HepG2 (cell line): ENCODE measurements around the gene MST1R. TPM values are rescaled to one million over a fixed set of nuclear protein-coding genes. Genes with fewer than 3 reads are reported as not detected.

Experiments used
- ATAC-seq: fragments of 200-7000 bp; cut with Tn5 transposase; 3 replicates; pipeline ENCODE4 v1.9.1; 2020; ENCODE audit warnings: mild to moderate bottlenecking, moderate library complexity
- BruUV-seq: library from RNA; stranded (reverse); fragments of 400-500 nt; replicated peaks from 2 replicates; lab custom pipeline; 2021; lab: Mats Ljungman, UMichigan
- CTCF ChIA-PET: fragments of 300-600 bp; formaldehyde crosslinking; extraction: SDS; loops from one replicate; lab custom pipeline; 2021; ENCODE audit warnings: low total read pairs, inconsistent platforms, low intra/inter-chr PET ratio; lab: Yijun Ruan, JAX
- POLR2A ChIA-PET: fragments of 350-600 bp; sonication (Branson Sonifier 250); formaldehyde crosslinking; loops from one replicate; lab custom pipeline; 2020; ENCODE audit warnings: antibody characterized with exemption, inconsistent platforms; lab: Yijun Ruan, JAX
- DNase-seq: peaks from one replicate; pipeline ENCODE4 v3.0.0-alpha.2; 2015; ENCODE audit warnings: low spot score
- FAIRE-seq: peaks from 3 replicates; lab custom pipeline; 2011; peaks lifted over from hg19 to GRCh38; lab: Jason Lieb, UNC
- H2AFZ ChIP-seq: one replicate; pipeline ENCODE4 v1.6.1; 2011; ENCODE audit warnings: low read length, inconsistent platforms
- H3K27ac ChIP-seq: fragments of 300-600 bp; 3 replicates; pipeline ENCODE4 v1.8.0; 2011; ENCODE audit warnings: mixed run types, mild to moderate bottlenecking, mixed read lengths, low read length, inconsistent platforms; ENCODE audit not compliant: insufficient read depth; ENCODE audit errors: extremely low read length
- H3K27me3 ChIP-seq, 2 experiments: fragments of 200-600 bp in 1 of 2; 2 replicates in 1 of 2; 3 replicates in 1 of 2; pipeline versions ENCODE4 v1.6.0 to v1.8.0; 2011; ENCODE audit warnings: low read length in 2 of 2, mild to moderate bottlenecking in 2 of 2, moderate library complexity in 2 of 2, inconsistent platforms in 1 of 2; ENCODE audit not compliant: insufficient read depth in 2 of 2, control insufficient read depth in 1 of 2
- H3K36me3 ChIP-seq, 2 experiments: fragments of 200-600 bp in 1 of 2; replicated peaks in 1 of 2; 2 replicates in 1 of 2; 3 replicates in 1 of 2; pipeline versions ENCODE4 v1.5.1 to v1.8.0; 2011; ENCODE audit warnings: low read length in 2 of 2, inconsistent platforms in 1 of 2; ENCODE audit not compliant: insufficient read depth in 2 of 2, control insufficient read depth in 1 of 2
- H3K4me1 ChIP-seq: 2 replicates; pipeline ENCODE4 v1.5.1; 2012; ENCODE audit warnings: low read length, inconsistent platforms; ENCODE audit not compliant: insufficient read depth
- H3K4me2 ChIP-seq: 2 replicates; pipeline ENCODE4 v1.6.0; 2011; ENCODE audit warnings: low read depth, low read length, inconsistent platforms
- H3K4me3 ChIP-seq, 3 experiments: fragments of 200-600 bp in 1 of 3; sonication (generic), shearing (Covaris generic) in 1 of 3; replicated peaks in 1 of 3; 2 replicates each; pipeline ENCODE4 v1.5.1; 2011 to 2016; ENCODE audit warnings: low read length in 3 of 3, inconsistent platforms in 2 of 3, low read depth in 2 of 3, mild to moderate bottlenecking in 2 of 3, control low read depth in 1 of 3, mixed read lengths in 1 of 3; ENCODE audit not compliant: insufficient read depth in 1 of 3
- H3K79me2 ChIP-seq: one replicate; pipeline ENCODE4 v1.6.1; 2011; ENCODE audit warnings: low read length, inconsistent platforms; ENCODE audit not compliant: insufficient read depth
- H3K9ac ChIP-seq: 2 replicates; pipeline ENCODE4 v1.6.0; 2011; ENCODE audit warnings: mild to moderate bottlenecking, low read depth, low read length, inconsistent platforms; ENCODE audit not compliant: insufficient read depth
- H3K9me3 ChIP-seq: 2 replicates; pipeline ENCODE4 v1.5.1; 2012; ENCODE audit warnings: mild to moderate bottlenecking, low read length
- H4K20me1 ChIP-seq: 2 replicates; pipeline ENCODE4 v1.6.0; 2011; ENCODE audit warnings: inconsistent platforms, mild to moderate bottlenecking, low read length, moderate library complexity; ENCODE audit not compliant: insufficient read depth
- ATF6 ChIP-seq: sonication (generic); formaldehyde crosslinking; conservative IDR thresholded peaks from 2 replicates; pipeline ENCODE4 v1.4.0; 2020; ENCODE audit warnings: missing genetic modification reagents
- HOXD1 ChIP-seq: sonication (generic); formaldehyde crosslinking; IDR thresholded peaks from 2 replicates; pipeline ENCODE4 v1.5.0; 2020; ENCODE audit warnings: missing genetic modification reagents
- SOX5 ChIP-seq: IDR thresholded peaks from 2 replicates; pipeline ENCODE4 v1.6.1; 2016; ENCODE audit warnings: borderline replicate concordance
- TCF12 ChIP-seq, 2 experiments: fragments of 450-650 bp in 1 of 2; sonication (generic) in 1 of 2; formaldehyde crosslinking in 1 of 2; IDR thresholded peaks; 2 replicates each; pipeline versions ENCODE4 v1.6.1 to v1.8.0; 2017 to 2022; ENCODE audit warnings: antibody characterized with exemption in 1 of 2, mild to moderate bottlenecking in 1 of 2, missing genetic modification reagents in 1 of 2, moderate library complexity in 1 of 2
- ZNF230 ChIP-seq: sonication (generic); formaldehyde crosslinking; IDR thresholded peaks from 2 replicates; pipeline ENCODE4 v1.4.0; 2020; ENCODE audit warnings: mild to moderate bottlenecking, missing genetic modification reagents
- ZNF274 ChIP-seq: sonication (generic); formaldehyde crosslinking; IDR thresholded peaks from 2 replicates; pipeline ENCODE4 v1.5.1; 2020; ENCODE audit warnings: mild to moderate bottlenecking, missing genetic modification reagents
- ZNF598 ChIP-seq: sonication (generic); formaldehyde crosslinking; IDR thresholded peaks from 2 replicates; pipeline ENCODE4 v1.5.1; 2020; ENCODE audit warnings: mild to moderate bottlenecking, missing genetic modification reagents, borderline replicate concordance
- ZNF800 ChIP-seq: sonication (generic); formaldehyde crosslinking; IDR thresholded peaks from 2 replicates; pipeline ENCODE4 v1.4.0; 2020; ENCODE audit warnings: missing genetic modification reagents
- WGBS: methylation state at CpG from one replicate; pipeline ENCODE4 v1.1.6; 2017; ENCODE audit warnings: low lambda C conversion rate; 5-methylcytosine and 5-hydroxymethylcytosine counted together
- in situ Hi-C: cut with HindIII; loops from 2 replicates; pipeline ENCODE4 v1.10.0; 2017; ENCODE audit warnings: low pct_unique_long_range_greater_than_20kb; ENCODE audit not compliant: extremely low pct_ligation_motif_present
- intact Hi-C: fragments of 100-400 bp; cut with micrococcal nuclease; formaldehyde crosslinking; loops from one replicate; pipeline ENCODE4 v1.10.0; 2022; ENCODE audit not compliant: unreplicated experiment
- polyA plus RNA-seq, 8 experiments: library from polyadenylated mRNA; depleted of rRNA in 3 of 8; stranded (reverse) in 7 of 8; unstranded in 1 of 8; fragments of >200 nt; fragmentation: Illumina TruSeq in 4 of 8; extraction: Trizol in 4 of 8; gene quantifications; 2 replicates each; pipeline versions ENCODE4 v1.2.1 to v1.2.3, GENCODE V29; 2011 to 2016; ENCODE audit warnings: low read depth in 4 of 8, missing spikeins in 1 of 8, mixed read lengths in 1 of 8; ENCODE audit not compliant: insufficient read depth in 1 of 8
- total RNA-seq, 5 experiments: library from RNA; depleted of rRNA; stranded (reverse); fragments of >200 nt; fragmentation: Illumina TruSeq; extraction: Trizol; gene quantifications; 2 replicates each; pipeline ENCODE4 v1.2.3, GENCODE V29; 2016; ENCODE audit warnings: low read depth in 1 of 5
- TF ChIP-seq, protein P1 (sequence below): sonication (generic); formaldehyde crosslinking; conservative IDR thresholded peaks from 2 replicates; pipeline ENCODE4 v1.8.0; 2022; ENCODE audit warnings: low read depth, missing genetic modification reagents
- TF ChIP-seq, protein P2 (sequence below): sonication (generic); formaldehyde crosslinking; IDR thresholded peaks from 2 replicates; pipeline ENCODE4 v1.4.0; 2020; ENCODE audit warnings: mild to moderate bottlenecking, missing genetic modification reagents
- TF ChIP-seq, protein P3 (sequence below): sonication (generic); formaldehyde crosslinking; IDR thresholded peaks from 2 replicates; pipeline ENCODE4 v1.4.0; 2020; ENCODE audit warnings: mild to moderate bottlenecking, missing genetic modification reagents, borderline replicate concordance

Gene MST1R
- total and polyA plus RNA-seq, 2 of the 13 experiments (the other 11 are each of a cell fraction or from before 2014, with no cell fraction given) = 0.11 to 0.77 TPM

- FAIRE-seq = no peak
- H3K4me2 ChIP-seq = peak overlapping the region; percentile 32
- H3K9ac ChIP-seq = no peak overlapping the region
- intact Hi-C loops = no loop called here
- BruUV-seq = no TSS peak
- no peak for DNase-seq
- no peaks in the 10 kb centered on the region for H4K20me1 ChIP-seq
- peaks cover 1 to 15% of the 10 kb centered on the region in 2 experiments; a peak in 2 of 5 replicates for H3K27me3 ChIP-seq
- H3K79me2 ChIP-seq = no peaks in the 10 kb centered on the region
- WGBS = 0% methylated on average over 6 of the region's 6 CpGs
- no peak overlapping the region for H3K4me3 ChIP-seq
- ChIA-PET POLR2A (interaction anchor here (1.4 kb wide), 2 partner anchors 9 to 69 kb away, joined by 4 read pairs; partner anchors contain the start of gene UBA7), CTCF (no interaction called here)
- no peaks in the 10 kb centered on the region for H3K36me3 ChIP-seq
- H3K27ac ChIP-seq = no peak overlapping the region
- H3K4me1 ChIP-seq = peaks cover 52% of the 10 kb centered on the region
- in situ Hi-C loops = no loop called here
- H3K9me3 ChIP-seq = no peaks in the 10 kb centered on the region
- H2AFZ ChIP-seq = no peak overlapping the region
- ATAC-seq = 0 out of 3 replicates have a peak, but pooled peaks have one; percentile 6
- TF ChIP-seq HOXD1 (CRISPR knock-in tag) (no peak), ZNF598 (CRISPR knock-in tag) (no peak), ATF6 (no peak), SOX5 (no peak), ZNF274 (CRISPR knock-in tag) (no peak), ZNF800 (CRISPR knock-in tag) (no peak), ZNF230 (CRISPR knock-in tag) (no peak), TCF12 (IDR thresholded peaks at IDR 0.05) (no peak), TCF12 (CRISPR knock-in tag; IDR thresholded peaks at IDR 0.05) (no peak)
- TF ChIP-seq, protein P1, sequence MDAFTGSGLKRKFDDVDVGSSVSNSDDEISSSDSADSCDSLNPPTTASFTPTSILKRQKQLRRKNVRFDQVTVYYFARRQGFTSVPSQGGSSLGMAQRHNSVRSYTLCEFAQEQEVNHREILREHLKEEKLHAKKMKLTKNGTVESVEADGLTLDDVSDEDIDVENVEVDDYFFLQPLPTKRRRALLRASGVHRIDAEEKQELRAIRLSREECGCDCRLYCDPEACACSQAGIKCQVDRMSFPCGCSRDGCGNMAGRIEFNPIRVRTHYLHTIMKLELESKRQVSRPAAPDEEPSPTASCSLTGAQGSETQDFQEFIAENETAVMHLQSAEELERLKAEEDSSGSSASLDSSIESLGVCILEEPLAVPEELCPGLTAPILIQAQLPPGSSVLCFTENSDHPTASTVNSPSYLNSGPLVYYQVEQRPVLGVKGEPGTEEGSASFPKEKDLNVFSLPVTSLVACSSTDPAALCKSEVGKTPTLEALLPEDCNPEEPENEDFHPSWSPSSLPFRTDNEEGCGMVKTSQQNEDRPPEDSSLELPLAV (CRISPR knock-in tag) = no peak
- TF ChIP-seq, protein P2, sequence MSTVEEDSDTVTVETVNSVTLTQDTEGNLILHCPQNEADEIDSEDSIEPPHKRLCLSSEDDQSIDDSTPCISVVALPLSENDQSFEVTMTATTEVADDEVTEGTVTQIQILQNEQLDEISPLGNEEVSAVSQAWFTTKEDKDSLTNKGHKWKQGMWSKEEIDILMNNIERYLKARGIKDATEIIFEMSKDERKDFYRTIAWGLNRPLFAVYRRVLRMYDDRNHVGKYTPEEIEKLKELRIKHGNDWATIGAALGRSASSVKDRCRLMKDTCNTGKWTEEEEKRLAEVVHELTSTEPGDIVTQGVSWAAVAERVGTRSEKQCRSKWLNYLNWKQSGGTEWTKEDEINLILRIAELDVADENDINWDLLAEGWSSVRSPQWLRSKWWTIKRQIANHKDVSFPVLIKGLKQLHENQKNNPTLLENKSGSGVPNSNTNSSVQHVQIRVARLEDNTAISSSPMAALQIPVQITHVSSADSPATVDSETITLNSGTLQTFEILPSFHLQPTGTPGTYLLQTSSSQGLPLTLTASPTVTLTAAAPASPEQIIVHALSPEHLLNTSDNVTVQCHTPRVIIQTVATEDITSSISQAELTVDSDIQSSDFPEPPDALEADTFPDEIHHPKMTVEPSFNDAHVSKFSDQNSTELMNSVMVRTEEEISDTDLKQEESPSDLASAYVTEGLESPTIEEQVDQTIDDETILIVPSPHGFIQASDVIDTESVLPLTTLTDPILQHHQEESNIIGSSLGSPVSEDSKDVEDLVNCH (CRISPR knock-in tag) = no peak
- TF ChIP-seq, protein P3, sequence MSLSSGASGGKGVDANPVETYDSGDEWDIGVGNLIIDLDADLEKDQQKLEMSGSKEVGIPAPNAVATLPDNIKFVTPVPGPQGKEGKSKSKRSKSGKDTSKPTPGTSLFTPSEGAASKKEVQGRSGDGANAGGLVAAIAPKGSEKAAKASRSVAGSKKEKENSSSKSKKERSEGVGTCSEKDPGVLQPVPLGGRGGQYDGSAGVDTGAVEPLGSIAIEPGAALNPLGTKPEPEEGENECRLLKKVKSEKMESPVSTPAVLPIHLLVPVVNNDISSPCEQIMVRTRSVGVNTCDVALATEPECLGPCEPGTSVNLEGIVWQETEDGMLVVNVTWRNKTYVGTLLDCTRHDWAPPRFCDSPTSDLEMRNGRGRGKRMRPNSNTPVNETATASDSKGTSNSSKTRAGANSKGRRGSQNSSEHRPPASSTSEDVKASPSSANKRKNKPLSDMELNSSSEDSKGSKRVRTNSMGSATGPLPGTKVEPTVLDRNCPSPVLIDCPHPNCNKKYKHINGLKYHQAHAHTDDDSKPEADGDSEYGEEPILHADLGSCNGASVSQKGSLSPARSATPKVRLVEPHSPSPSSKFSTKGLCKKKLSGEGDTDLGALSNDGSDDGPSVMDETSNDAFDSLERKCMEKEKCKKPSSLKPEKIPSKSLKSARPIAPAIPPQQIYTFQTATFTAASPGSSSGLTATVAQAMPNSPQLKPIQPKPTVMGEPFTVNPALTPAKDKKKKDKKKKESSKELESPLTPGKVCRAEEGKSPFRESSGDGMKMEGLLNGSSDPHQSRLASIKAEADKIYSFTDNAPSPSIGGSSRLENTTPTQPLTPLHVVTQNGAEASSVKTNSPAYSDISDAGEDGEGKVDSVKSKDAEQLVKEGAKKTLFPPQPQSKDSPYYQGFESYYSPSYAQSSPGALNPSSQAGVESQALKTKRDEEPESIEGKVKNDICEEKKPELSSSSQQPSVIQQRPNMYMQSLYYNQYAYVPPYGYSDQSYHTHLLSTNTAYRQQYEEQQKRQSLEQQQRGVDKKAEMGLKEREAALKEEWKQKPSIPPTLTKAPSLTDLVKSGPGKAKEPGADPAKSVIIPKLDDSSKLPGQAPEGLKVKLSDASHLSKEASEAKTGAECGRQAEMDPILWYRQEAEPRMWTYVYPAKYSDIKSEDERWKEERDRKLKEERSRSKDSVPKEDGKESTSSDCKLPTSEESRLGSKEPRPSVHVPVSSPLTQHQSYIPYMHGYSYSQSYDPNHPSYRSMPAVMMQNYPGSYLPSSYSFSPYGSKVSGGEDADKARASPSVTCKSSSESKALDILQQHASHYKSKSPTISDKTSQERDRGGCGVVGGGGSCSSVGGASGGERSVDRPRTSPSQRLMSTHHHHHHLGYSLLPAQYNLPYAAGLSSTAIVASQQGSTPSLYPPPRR (CRISPR knock-in tag) = no peak
These were observed 21.5 kb downstream of the MST1R start for GRCh38 chr3:49882166-49882565.
